HepG2 (cell line): ENCODE measurements around the gene ELL3.

Source experiments
- AGO2 ChIP-seq: fragments of 200-400 bp; formaldehyde crosslinking; optimal IDR thresholded peaks from 2 replicates; pipeline ENCODE3; 2017; ENCODE audit warnings: mild to moderate bottlenecking, low read depth, low read length, moderate library complexity
- ARNTL ChIP-seq: sonication (generic); formaldehyde crosslinking; IDR thresholded peaks from 2 replicates; pipeline ENCODE4 v1.4.0; 2020; ENCODE audit warnings: mild to moderate bottlenecking, missing genetic modification reagents
- PHB2 ChIP-seq: fragments of 450-650 bp; IDR thresholded peaks from 2 replicates; pipeline ENCODE4 v1.6.1; 2018; ENCODE audit not compliant: partially characterized antibody
- POLR2AphosphoS5 ChIP-seq: IDR thresholded peaks from 2 replicates; pipeline ENCODE4 v1.6.1; 2012; ENCODE audit warnings: low read depth, low read length
- ZKSCAN1 ChIP-seq: fragments of 150-350 bp; IDR thresholded peaks from 2 replicates; pipeline ENCODE4 v1.6.1; 2014; ENCODE audit warnings: low read length
- ZNF282 ChIP-seq: fragments of 450-650 bp; IDR thresholded peaks from 2 replicates; pipeline ENCODE4 v1.6.1; 2018; ENCODE audit not compliant: partially characterized antibody
- ZNF577 ChIP-seq: sonication (generic); formaldehyde crosslinking; IDR thresholded peaks from 2 replicates; pipeline ENCODE4 v1.4.0; 2020; ENCODE audit warnings: mild to moderate bottlenecking, low read depth, missing genetic modification reagents, borderline replicate concordance

DNA sequence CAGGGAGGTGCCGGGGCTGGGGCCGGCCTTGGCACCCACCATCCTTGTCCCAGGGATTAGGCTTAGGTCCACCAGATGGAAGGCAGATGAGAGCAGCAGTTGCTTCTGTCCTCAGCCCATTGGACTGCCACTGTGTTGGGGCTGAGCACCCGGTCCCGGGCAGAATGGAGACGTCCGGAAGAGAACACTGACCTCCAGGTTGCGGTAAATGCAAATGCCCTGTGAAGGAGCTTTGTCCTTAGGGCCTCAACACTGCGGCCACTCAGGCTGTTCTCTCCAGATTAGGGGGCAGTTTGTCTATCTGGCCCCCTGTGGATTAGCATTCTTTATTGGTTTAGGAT lies 23.1 kb upstream of the ELL3 start, which contains the start of gene SERINC4:
- no peak for TF ChIP-seq ZKSCAN1
- no peak for TF ChIP-seq PHB2
- no peak for TF ChIP-seq ZNF577 (CRISPR knock-in tag)
- TF ChIP-seq AGO2 = no peak
- no peak for TF ChIP-seq ZNF282
- TF ChIP-seq ARNTL (CRISPR knock-in tag) = no peak
- TF ChIP-seq POLR2AphosphoS5 = no peak
